Uterus (tissue), 4 donors: Measurements from ENCODE around the gene ZFYVE21. TPM values are rescaled to one million over a fixed set of nuclear protein-coding genes. Genes with fewer than 3 reads are reported as not detected.

ENCODE experiments used
- DNase-seq, 2 donors: peaks; one replicate each; pipeline ENCODE4 v3.0.0-alpha.2; 2019 to 2020
- H3K27ac ChIP-seq, 2 donors: fragments of 200-600 bp; sonication (generic); 1 replicate in 1 of 2; 2 replicates in 1 of 2; pipeline ENCODE4 v1.5.1; 2016 to 2018
- H3K27me3 ChIP-seq, 2 donors: fragments of 200-600 bp; sonication (generic); one replicate each; pipeline ENCODE4 v1.5.1; 2018 to 2019; ENCODE audit warnings: control low read depth in 1 of 2
- H3K36me3 ChIP-seq, 2 donors: fragments of 200-600 bp; sonication (generic); one replicate each; pipeline ENCODE4 v1.5.1; 2019; ENCODE audit warnings: control low read depth in 1 of 2
- H3K4me1 ChIP-seq, 2 donors: fragments of 200-600 bp; sonication (generic); one replicate each; pipeline ENCODE4 v1.5.1; 2018 to 2019; ENCODE audit warnings: control low read depth in 1 of 2
- H3K4me3 ChIP-seq, 2 donors: fragments of 200-600 bp; sonication (generic); 1 replicate in 1 of 2; 2 replicates in 1 of 2; pipeline ENCODE4 v1.5.1; 2018 to 2019; ENCODE audit warnings: mild to moderate bottlenecking in 1 of 2
- H3K9me3 ChIP-seq, 2 donors: fragments of 200-600 bp; sonication (generic); one replicate each; pipeline ENCODE4 v1.5.1; 2019; ENCODE audit warnings: control low read depth in 1 of 2
- CTCF ChIP-seq, 4 experiments: fragments of 200-600 bp in 2 of 4; fragments of 450-650 bp in 2 of 4; sonication (generic) in 2 of 4; IDR thresholded peaks; one replicate each; pipeline ENCODE4 v1.5.1; 2016 to 2019; ENCODE audit warnings: antibody characterized with exemption in 4 of 4, mild to moderate bottlenecking in 2 of 4, moderate library complexity in 1 of 4
- POLR2A ChIP-seq, 2 donors: fragments of 450-650 bp; IDR thresholded peaks; one replicate each; pipeline ENCODE4 v1.6.1; 2016; ENCODE audit warnings: antibody characterized with exemption in 2 of 2, mild to moderate bottlenecking in 1 of 2, moderate library complexity in 1 of 2
- intact Hi-C: fragments of 100-400 bp; cut with DNase I; formaldehyde crosslinking; loops from one replicate; pipeline ENCODE4 v1.15.1; 2023; ENCODE audit warnings: low total_unique reads
- total RNA-seq, 4 donors: library from RNA; depleted of rRNA in 3 of 4; stranded (reverse); fragments of >200 nt in 3 of 4; gene quantifications; one replicate each; pipeline versions ENCODE4 v1.1.0 to v1.2.4, GENCODE V29; 2014 to 2023
- donor health status: DM: yes; HTN: yes; CAD: no.

ZFYVE21 gene
- 100 to 1,000 TPM in 2 of 4 donors, 10 to 100 TPM in 2; 73.2 to 276 (median 103) TPM for total RNA-seq

DNA sequence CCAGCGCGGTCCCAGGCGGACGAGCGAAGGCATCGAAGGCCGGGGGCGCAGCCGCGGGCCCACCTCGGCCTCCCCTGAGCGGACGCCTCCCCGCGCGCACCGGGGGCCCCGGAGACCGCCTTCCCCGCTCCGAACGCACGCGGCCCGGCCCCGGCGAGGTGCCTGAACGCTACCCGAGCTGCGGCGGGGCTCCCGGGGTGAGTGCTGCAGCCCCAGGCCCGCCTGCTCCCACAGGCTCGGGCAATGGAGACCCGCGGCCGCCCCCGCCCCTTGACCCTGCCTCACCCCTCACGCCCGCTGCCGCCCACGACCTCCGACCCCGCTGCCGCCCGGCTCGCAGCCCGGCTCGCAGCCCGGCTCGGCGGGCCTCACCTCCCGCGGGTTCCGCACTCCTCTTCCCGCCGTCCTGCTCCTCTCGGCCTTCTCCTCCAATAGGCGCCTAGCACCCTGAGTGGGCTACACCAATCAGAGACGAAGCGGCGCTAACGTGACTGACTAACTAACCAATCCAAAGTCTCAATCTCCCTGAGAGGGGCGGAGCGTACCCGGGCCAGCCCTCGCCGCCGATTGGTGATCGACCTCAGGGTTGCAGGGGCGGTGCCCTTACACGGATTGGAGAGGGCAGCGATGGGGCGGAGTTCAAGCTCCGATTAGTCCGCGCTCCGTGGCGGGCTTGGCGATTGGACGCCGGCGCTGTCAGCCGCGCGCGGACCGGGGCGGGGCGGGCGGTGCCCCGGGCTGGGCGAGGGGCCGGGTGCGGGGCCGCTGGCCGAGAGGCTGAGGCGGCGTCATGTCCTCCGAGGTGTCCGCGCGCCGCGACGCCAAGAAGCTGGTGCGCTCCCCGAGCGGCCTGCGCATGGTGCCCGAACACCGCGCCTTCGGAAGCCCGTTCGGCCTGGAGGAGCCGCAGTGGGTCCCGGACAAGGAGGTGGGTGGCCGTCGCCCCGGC, at the start of gene ZFYVE21, which contains the start of gene XRCC3:
TSS of gene ZFYVE21 (plus strand) at position 759 of the 949 bp plus-strand sequence. CDS start at position 791, 32 bp downstream.
TSS of gene XRCC3 (minus strand) at position 400 of the 949 bp plus-strand sequence. CDS start 4,364 bp downstream, outside the sequence.
- intact Hi-C loops, result no loop called here
- Histone ChIP-seq H3K27ac (peak within 1 kb of the TSS; percentile 77 to 88), H3K4me3 (peak within 1 kb of the TSS; percentile 49 to 98), H3K9me3 (no peaks in the 10 kb centered on the region), H3K27me3 (no peaks in the 10 kb centered on the region), H3K36me3 (no peaks in the 10 kb centered on the region), H3K4me1 (peaks cover 0 to 18% of the 10 kb centered on the region in 2 donors)
- peak; percentile 100 for DNase-seq
- TF ChIP-seq POLR2A (IDR thresholded peaks at IDR 0.05) (peak; percentile 81 to 92), CTCF (IDR thresholded peaks at IDR 0.05) (peak in 1 of 4 experiments; percentile 29)

GRCh38 chr14:103667671-103668070, 47.9 kb upstream of the ZFYVE21 start:
- TF ChIP-seq CTCF (IDR thresholded peaks at IDR 0.05) (no peak), POLR2A (IDR thresholded peaks at IDR 0.05) (no peak)
- H3K27me3 ChIP-seq, result no peaks in the 10 kb centered on the region
- no peak overlapping the region for H3K27ac ChIP-seq
- no peak overlapping the region for H3K4me3 ChIP-seq
- intact Hi-C loops, result no loop called here
- no peaks in the 10 kb centered on the region for H3K36me3 ChIP-seq
- no peaks in the 10 kb centered on the region for H3K4me1 ChIP-seq
- DNase-seq, result no peak
- no peaks in the 10 kb centered on the region for H3K9me3 ChIP-seq

DNA sequence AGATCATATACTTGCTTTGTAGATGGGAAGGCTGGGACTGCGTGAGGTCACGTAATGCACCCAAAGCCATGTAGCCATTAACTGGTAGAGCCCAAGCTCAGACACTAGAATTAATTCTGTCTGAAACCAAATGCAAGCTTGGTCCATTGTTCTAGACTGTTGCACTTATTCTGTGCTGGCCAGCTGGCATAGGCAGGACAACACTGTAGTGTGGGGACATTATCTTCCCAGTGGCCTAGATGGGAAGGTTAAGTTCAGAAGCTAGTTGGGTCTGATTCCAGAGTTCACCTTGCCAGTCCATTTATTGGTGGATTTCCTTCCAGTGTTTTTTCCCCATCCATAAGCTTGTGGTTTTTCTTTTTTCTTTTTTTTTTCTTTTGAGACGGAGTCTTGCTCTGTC, 47.5 kb upstream of the ZFYVE21 start:
- intact Hi-C loops, result no loop called here
- no peaks in the 10 kb centered on the region for H3K9me3 ChIP-seq
- no peak for DNase-seq
- no peaks in the 10 kb centered on the region for H3K4me1 ChIP-seq
- H3K27ac ChIP-seq, result no peak overlapping the region
- H3K27me3 ChIP-seq, result no peaks in the 10 kb centered on the region
- no peaks in the 10 kb centered on the region for H3K36me3 ChIP-seq
- no peak overlapping the region for H3K4me3 ChIP-seq
- no peak for TF ChIP-seq POLR2A (IDR thresholded peaks at IDR 0.05)

GRCh38 chr14:103669370-103669769, 46.2 kb upstream of the ZFYVE21 start:
- Histone ChIP-seq H3K4me1 (no peaks in the 10 kb centered on the region), H3K36me3 (no peaks in the 10 kb centered on the region), H3K9me3 (no peaks in the 10 kb centered on the region), H3K27ac (no peak overlapping the region), H3K4me3 (no peak overlapping the region), H3K27me3 (no peaks in the 10 kb centered on the region)
- no peak for TF ChIP-seq CTCF (IDR thresholded peaks at IDR 0.05)
- no peak for TF ChIP-seq POLR2A (IDR thresholded peaks at IDR 0.05)
- intact Hi-C loops, result no loop called here
- no peak for DNase-seq

GRCh38 chr14:103671911-103672310, 43.7 kb upstream of the ZFYVE21 start:
- TF ChIP-seq CTCF (IDR thresholded peaks at IDR 0.05), result no peak
- TF ChIP-seq POLR2A (IDR thresholded peaks at IDR 0.05), result no peak
- no peaks in the 10 kb centered on the region for H3K9me3 ChIP-seq
- DNase-seq, result no peak
- no peak overlapping the region for H3K27ac ChIP-seq
- no peaks in the 10 kb centered on the region for H3K4me1 ChIP-seq
- intact Hi-C loops, result no loop called here
- no peaks in the 10 kb centered on the region for H3K36me3 ChIP-seq
- H3K4me3 ChIP-seq, result no peak overlapping the region
- no peaks in the 10 kb centered on the region for H3K27me3 ChIP-seq
